IMR-90 (cell line): Measurements from ENCODE around the gene TNK1.

Experiments
- CEBPB ChIP-seq: IDR thresholded peaks from 2 replicates; pipeline ENCODE4 v1.6.1; 2012; ENCODE audit warnings: low read depth, low read length, improper control_type of control experiment
- MAFK ChIP-seq: IDR thresholded peaks from 2 replicates; pipeline ENCODE4 v1.6.1; 2012; ENCODE audit warnings: low read depth, low read length, improper control_type of control experiment
- MAZ ChIP-seq: IDR thresholded peaks from 2 replicates; pipeline ENCODE4 v1.6.1; 2012; ENCODE audit warnings: low read depth, mild to moderate bottlenecking, low read length, improper control_type of control experiment, moderate library complexity, borderline replicate concordance
- POLR2A ChIP-seq: IDR thresholded peaks from 2 replicates; pipeline ENCODE4 v1.6.1; 2012; ENCODE audit warnings: mild to moderate bottlenecking, low read depth, low read length
- RAD21 ChIP-seq: IDR thresholded peaks from 2 replicates; pipeline ENCODE4 v1.6.1; 2012; ENCODE audit warnings: low read length, improper control_type of control experiment
- USF2 ChIP-seq: fragments of 150-350 bp; IDR thresholded peaks from 2 replicates; pipeline ENCODE4 v1.6.1; 2017; ENCODE audit warnings: mild to moderate bottlenecking, antibody characterized with exemption, low read length, low read depth
- TF ChIP-seq, protein P1 (sequence below): conservative IDR thresholded peaks from 2 replicates; pipeline ENCODE4 v1.5.1; 2012; ENCODE audit warnings: mild to moderate bottlenecking, low read depth, low read length, improper control_type of control experiment

GRCh38 chr17:7407082-7407481, 26.2 kb downstream of the TNK1 start:
- TF ChIP-seq USF2 = no peak
- TF ChIP-seq, protein P1, sequence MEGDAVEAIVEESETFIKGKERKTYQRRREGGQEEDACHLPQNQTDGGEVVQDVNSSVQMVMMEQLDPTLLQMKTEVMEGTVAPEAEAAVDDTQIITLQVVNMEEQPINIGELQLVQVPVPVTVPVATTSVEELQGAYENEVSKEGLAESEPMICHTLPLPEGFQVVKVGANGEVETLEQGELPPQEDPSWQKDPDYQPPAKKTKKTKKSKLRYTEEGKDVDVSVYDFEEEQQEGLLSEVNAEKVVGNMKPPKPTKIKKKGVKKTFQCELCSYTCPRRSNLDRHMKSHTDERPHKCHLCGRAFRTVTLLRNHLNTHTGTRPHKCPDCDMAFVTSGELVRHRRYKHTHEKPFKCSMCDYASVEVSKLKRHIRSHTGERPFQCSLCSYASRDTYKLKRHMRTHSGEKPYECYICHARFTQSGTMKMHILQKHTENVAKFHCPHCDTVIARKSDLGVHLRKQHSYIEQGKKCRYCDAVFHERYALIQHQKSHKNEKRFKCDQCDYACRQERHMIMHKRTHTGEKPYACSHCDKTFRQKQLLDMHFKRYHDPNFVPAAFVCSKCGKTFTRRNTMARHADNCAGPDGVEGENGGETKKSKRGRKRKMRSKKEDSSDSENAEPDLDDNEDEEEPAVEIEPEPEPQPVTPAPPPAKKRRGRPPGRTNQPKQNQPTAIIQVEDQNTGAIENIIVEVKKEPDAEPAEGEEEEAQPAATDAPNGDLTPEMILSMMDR = no peak
- no peak for TF ChIP-seq CEBPB
- no peak for TF ChIP-seq RAD21
- TF ChIP-seq MAFK = no peak
- TF ChIP-seq MAZ = no peak
- TF ChIP-seq POLR2A = no peak
